ENCODE data around the gene TPRG1L.

The TPRG1L gene

GRCh38 chr1:3662080-3662671, 37.4 kb downstream of the TPRG1L start:
- H3K9me3 ChIP-seq (ENCODE audit: control insufficient read depth, low read length), result no peaks in the 10 kb centered on the region
- H3K9ac ChIP-seq (ENCODE audit: low read length), result no peak overlapping the region
- H3K4me1 ChIP-seq (ENCODE audit: control insufficient read depth, insufficient read depth, low read length), result no peaks in the 10 kb centered on the region
- DNase-seq (ENCODE audit: low read depth), result no peak
- H3K27me3 ChIP-seq (replicated peaks; ENCODE audit: control insufficient read depth, insufficient read depth, low read length), result peaks cover 51% of the 10 kb centered on the region
- no peaks in the 10 kb centered on the region for H3K36me3 ChIP-seq (ENCODE audit: control insufficient read depth, insufficient read depth, low read length, severe bottlenecking)
- H3K4me3 ChIP-seq (ENCODE audit: low read length), result no peak overlapping the region

GRCh38 chr1:3663999-3664699, 39.3 kb downstream of the TPRG1L start:
- Histone ChIP-seq H3K27me3 (replicated peaks; ENCODE audit: control insufficient read depth, insufficient read depth, low read length) (peaks cover 38% of the 10 kb centered on the region), H3K9ac (ENCODE audit: low read length) (no peak overlapping the region), H3K36me3 (ENCODE audit: control insufficient read depth, insufficient read depth, low read length, severe bottlenecking) (no peaks in the 10 kb centered on the region), H3K9me3 (ENCODE audit: control insufficient read depth, low read length) (no peaks in the 10 kb centered on the region), H3K4me3 (ENCODE audit: low read length) (no peak overlapping the region), H3K4me1 (ENCODE audit: control insufficient read depth, insufficient read depth, low read length) (no peaks in the 10 kb centered on the region)
- DNase-seq (ENCODE audit: low read depth), result no peak

- no peak overlapping the region for H3K4me3 ChIP-seq (ENCODE audit: low read length)
- no peak overlapping the region for H3K9ac ChIP-seq (ENCODE audit: low read length)
- peaks cover 40% of the 10 kb centered on the region for H3K27me3 ChIP-seq (replicated peaks; ENCODE audit: control insufficient read depth, insufficient read depth, low read length)
- DNase-seq (ENCODE audit: low read depth), result no peak
- no peaks in the 10 kb centered on the region for H3K4me1 ChIP-seq (ENCODE audit: control insufficient read depth, insufficient read depth, low read length)
- H3K9me3 ChIP-seq (ENCODE audit: control insufficient read depth, low read length), result no peaks in the 10 kb centered on the region
- H3K36me3 ChIP-seq (ENCODE audit: control insufficient read depth, insufficient read depth, low read length, severe bottlenecking), result no peaks in the 10 kb centered on the region
Measured at GRCh38 chr1:3664700-3665375, 40.0 kb downstream of the TPRG1L start.

GRCh38 chr1:3668148-3668547, 43.3 kb downstream of the TPRG1L start:
- no peak for DNase-seq (ENCODE audit: low read depth)
- no peaks in the 10 kb centered on the region for H3K4me1 ChIP-seq (ENCODE audit: control insufficient read depth, insufficient read depth, low read length)

GRCh38 chr1:3668585-3669300, 43.9 kb downstream of the TPRG1L start:
- Histone ChIP-seq H3K9ac (ENCODE audit: low read length) (no peak overlapping the region), H3K4me1 (ENCODE audit: control insufficient read depth, insufficient read depth, low read length) (no peaks in the 10 kb centered on the region), H3K27me3 (replicated peaks; ENCODE audit: control insufficient read depth, insufficient read depth, low read length) (peaks cover 42% of the 10 kb centered on the region), H3K36me3 (ENCODE audit: control insufficient read depth, insufficient read depth, low read length, severe bottlenecking) (no peaks in the 10 kb centered on the region), H3K4me3 (ENCODE audit: low read length) (no peak overlapping the region), H3K9me3 (ENCODE audit: control insufficient read depth, low read length) (no peaks in the 10 kb centered on the region)
- DNase-seq (ENCODE audit: low read depth), result no peak

More at GRCh38 chr1:3668148-3668547, 43.3 kb downstream of the TPRG1L start:
- no peak overlapping the region for H3K4me3 ChIP-seq (ENCODE audit: low read length)
- H3K9ac ChIP-seq (ENCODE audit: low read length), result no peak overlapping the region
- no peaks in the 10 kb centered on the region for H3K9me3 ChIP-seq (ENCODE audit: control insufficient read depth, low read length)
- no peaks in the 10 kb centered on the region for H3K36me3 ChIP-seq (ENCODE audit: control insufficient read depth, insufficient read depth, low read length, severe bottlenecking)
- H3K27me3 ChIP-seq (replicated peaks; ENCODE audit: control insufficient read depth, insufficient read depth, low read length), result peaks cover 46% of the 10 kb centered on the region

GRCh38 chr1:3669421-3669821, 44.6 kb downstream of the TPRG1L start:
- Histone ChIP-seq H3K9me3 (ENCODE audit: control insufficient read depth, low read length) (no peaks in the 10 kb centered on the region), H3K4me1 (ENCODE audit: control insufficient read depth, insufficient read depth, low read length) (no peaks in the 10 kb centered on the region), H3K9ac (ENCODE audit: low read length) (no peak overlapping the region), H3K4me3 (ENCODE audit: low read length) (no peak overlapping the region), H3K27me3 (replicated peaks; ENCODE audit: control insufficient read depth, insufficient read depth, low read length) (peaks cover 47% of the 10 kb centered on the region), H3K36me3 (ENCODE audit: control insufficient read depth, insufficient read depth, low read length, severe bottlenecking) (no peaks in the 10 kb centered on the region)
- no peak for DNase-seq (ENCODE audit: low read depth)

GRCh38 chr1:3669971-3670431, 45.2 kb downstream of the TPRG1L start:
- no peak overlapping the region for H3K9ac ChIP-seq (ENCODE audit: low read length)
- no peak overlapping the region for H3K4me3 ChIP-seq (ENCODE audit: low read length)
- no peaks in the 10 kb centered on the region for H3K4me1 ChIP-seq (ENCODE audit: control insufficient read depth, insufficient read depth, low read length)
- H3K36me3 ChIP-seq (ENCODE audit: control insufficient read depth, insufficient read depth, low read length, severe bottlenecking), result no peaks in the 10 kb centered on the region
- no peak for DNase-seq (ENCODE audit: low read depth)
- H3K9me3 ChIP-seq (ENCODE audit: control insufficient read depth, low read length), result no peaks in the 10 kb centered on the region
- H3K27me3 ChIP-seq (replicated peaks; ENCODE audit: control insufficient read depth, insufficient read depth, low read length), result peaks cover 41% of the 10 kb centered on the region

- peaks cover 46% of the 10 kb centered on the region for H3K27me3 ChIP-seq (replicated peaks; ENCODE audit: control insufficient read depth, insufficient read depth, low read length)
Measured at GRCh38 chr1:3670823-3671265, 46.0 kb downstream of the TPRG1L start.

GRCh38 chr1:3671371-3672180, 46.8 kb downstream of the TPRG1L start:
- Histone ChIP-seq H3K9ac (ENCODE audit: low read length) (no peak overlapping the region), H3K4me1 (ENCODE audit: control insufficient read depth, insufficient read depth, low read length) (no peaks in the 10 kb centered on the region), H3K4me3 (ENCODE audit: low read length) (no peak overlapping the region), H3K36me3 (ENCODE audit: control insufficient read depth, insufficient read depth, low read length, severe bottlenecking) (no peaks in the 10 kb centered on the region), H3K9me3 (ENCODE audit: control insufficient read depth, low read length) (no peaks in the 10 kb centered on the region), H3K27me3 (replicated peaks; ENCODE audit: control insufficient read depth, insufficient read depth, low read length) (peaks cover 47% of the 10 kb centered on the region)
- DNase-seq (ENCODE audit: low read depth), result no peak

More at GRCh38 chr1:3670823-3671265, 46.0 kb downstream of the TPRG1L start:
- Histone ChIP-seq H3K4me1 (ENCODE audit: control insufficient read depth, insufficient read depth, low read length) (no peaks in the 10 kb centered on the region), H3K4me3 (ENCODE audit: low read length) (no peak overlapping the region), H3K9ac (ENCODE audit: low read length) (no peak overlapping the region), H3K36me3 (ENCODE audit: control insufficient read depth, insufficient read depth, low read length, severe bottlenecking) (no peaks in the 10 kb centered on the region), H3K9me3 (ENCODE audit: control insufficient read depth, low read length) (no peaks in the 10 kb centered on the region)
- DNase-seq (ENCODE audit: low read depth), result no peak

GRCh38 chr1:3672231-3672970, 47.6 kb downstream of the TPRG1L start:
- DNase-seq (ENCODE audit: low read depth), result no peak
- no peaks in the 10 kb centered on the region for H3K36me3 ChIP-seq (ENCODE audit: control insufficient read depth, insufficient read depth, low read length, severe bottlenecking)
- H3K27me3 ChIP-seq (replicated peaks; ENCODE audit: control insufficient read depth, insufficient read depth, low read length), result peaks cover 47% of the 10 kb centered on the region
- no peaks in the 10 kb centered on the region for H3K4me1 ChIP-seq (ENCODE audit: control insufficient read depth, insufficient read depth, low read length)
- no peak overlapping the region for H3K9ac ChIP-seq (ENCODE audit: low read length)
- H3K4me3 ChIP-seq (ENCODE audit: low read length), result no peak overlapping the region
- no peaks in the 10 kb centered on the region for H3K9me3 ChIP-seq (ENCODE audit: control insufficient read depth, low read length)
